NCI-H128 (cell line): Measurements from ENCODE around the gene ZNF580.

Source experiments
- DNase-seq: peaks from one replicate; lab custom pipeline; 2025; ENCODE audit not compliant: unreplicated experiment; lab: John Stamatoyannopoulos, UW

ZNF580 gene

GRCh38 chr19:55690109-55690768, 49.4 kb downstream of the ZNF580 start:
- no peak for DNase-seq

GRCh38 chr19:55690769-55691545, 50.2 kb downstream of the ZNF580 start:
- no peak for DNase-seq

- DNase-seq = no peak
Measured at GRCh38 chr19:55691561-55692481, 51.0 kb downstream of the ZNF580 start.

GRCh38 chr19:55692681-55693081, 51.9 kb downstream of the ZNF580 start:
- no peak for DNase-seq
